ENCODE data around the gene CNTRL.
"Not testable (repeated sequence)": the region's sequence is repeated elsewhere in the genome, so short reads cannot be mapped to it uniquely, and the experiment has no call there.

CNTRL gene

GRCh38 chr9:121133104-121133816 lies 58.5 kb downstream of the CNTRL start:
- DNase-seq = no peak

GRCh38 chr9:121135642-121136041 lies 60.9 kb downstream of the CNTRL start:
- DNase-seq = no peak

DNA sequence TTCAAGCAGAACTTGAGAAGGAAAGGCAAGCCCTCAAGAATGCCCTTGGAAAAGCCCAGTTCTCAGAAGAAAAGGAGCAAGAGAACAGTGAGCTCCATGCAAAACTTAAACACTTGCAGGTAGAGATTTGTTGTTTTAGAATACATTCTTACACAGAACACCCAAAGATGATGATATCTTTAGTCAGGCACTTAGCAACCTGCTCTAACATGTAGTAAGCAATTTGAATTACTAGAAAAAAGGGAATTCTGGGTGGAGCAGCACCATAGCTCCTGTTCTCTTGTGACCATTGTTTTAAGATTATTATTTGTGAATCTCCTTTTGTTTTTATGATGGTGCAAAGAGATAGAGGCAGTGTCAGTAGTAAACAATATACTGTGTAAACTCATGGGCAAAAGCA lies 63.8 kb downstream of the CNTRL start:
- DNase-seq = no peak

DNA sequence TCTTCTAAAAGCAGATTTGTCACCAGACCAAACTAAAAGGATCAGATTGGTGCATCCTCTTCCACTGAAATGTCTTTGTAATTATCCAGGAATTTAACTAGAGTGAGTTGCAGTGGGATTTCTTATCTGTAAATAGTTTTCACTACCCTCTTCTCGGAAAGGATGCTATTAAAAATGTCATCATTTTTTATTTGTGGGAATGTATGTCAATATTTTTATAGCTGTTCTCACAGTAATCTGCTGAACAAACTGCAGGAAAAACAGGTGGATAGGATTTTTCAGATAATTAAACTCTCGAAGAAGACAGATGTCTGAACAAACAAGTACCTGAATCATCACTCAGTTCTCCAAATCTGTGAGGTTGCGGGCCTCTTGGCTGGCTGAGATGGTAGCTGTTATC lies 64.2 kb downstream of the CNTRL start:
- no peak for DNase-seq

DNA sequence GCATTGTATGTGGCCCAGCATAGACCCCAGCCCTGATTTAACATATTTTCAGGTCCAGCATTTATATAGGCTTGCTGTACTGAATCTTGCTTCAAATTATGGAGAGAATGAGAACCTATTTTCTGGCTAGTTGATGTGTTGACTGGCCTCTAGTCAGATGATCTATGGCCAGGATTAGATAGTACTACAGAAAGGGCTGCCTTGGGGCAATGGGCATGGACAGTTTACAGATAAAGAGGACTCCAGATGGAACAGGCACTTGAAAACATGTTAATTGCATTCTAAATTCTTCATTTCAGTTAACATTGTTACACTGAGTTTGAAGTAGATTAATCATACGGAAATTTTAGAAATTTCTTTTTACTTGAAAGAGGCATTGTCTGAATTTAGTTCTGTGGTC lies 65.4 kb downstream of the CNTRL start:
- no peak for DNase-seq

- no peak for DNase-seq
Observed at GRCh38 chr9:121141306-121141705, 66.6 kb downstream of the CNTRL start.

DNA sequence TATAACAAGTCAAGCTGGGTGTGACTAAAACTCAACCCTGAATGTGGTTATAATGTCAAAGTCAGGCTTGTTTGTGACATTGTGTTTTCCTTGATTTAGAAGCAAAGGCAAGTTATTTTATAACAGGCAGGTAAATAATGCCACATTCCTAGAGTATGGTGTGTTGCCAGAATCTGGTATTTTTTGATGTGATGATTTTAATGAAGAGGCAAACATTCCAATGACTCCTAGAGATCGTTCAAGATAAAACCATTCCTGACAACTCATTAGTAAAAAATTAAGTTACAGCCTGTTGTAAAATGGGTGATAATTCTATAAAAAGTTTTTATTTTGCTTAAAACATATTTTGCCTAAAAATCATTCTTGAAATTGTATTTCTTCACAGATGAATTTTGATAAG lies 67.0 kb downstream of the CNTRL start:
- no peak for DNase-seq

GRCh38 chr9:121143771-121144170 lies 69.0 kb downstream of the CNTRL start:
- no peak for DNase-seq

DNA sequence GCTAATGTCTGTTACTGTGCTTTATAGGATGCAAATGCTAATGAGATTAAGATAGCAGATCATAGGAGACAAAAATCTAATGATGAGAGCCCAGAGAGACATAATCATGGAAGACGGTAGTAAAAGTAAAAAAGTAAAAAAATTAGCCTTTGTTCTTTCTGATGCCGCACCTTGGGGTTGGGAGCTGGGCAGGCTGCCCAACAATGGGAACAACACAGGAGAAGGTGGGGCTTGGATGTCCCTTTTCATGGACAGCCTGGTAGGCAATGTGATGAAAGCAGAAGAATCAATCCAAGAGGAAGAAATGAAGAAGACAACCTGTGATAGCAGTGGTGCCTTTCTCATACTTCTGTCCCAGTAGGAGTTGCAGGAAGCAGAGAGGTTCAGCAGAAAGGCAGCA lies 69.7 kb downstream of the CNTRL start:
- DNase-seq = no peak

DNA sequence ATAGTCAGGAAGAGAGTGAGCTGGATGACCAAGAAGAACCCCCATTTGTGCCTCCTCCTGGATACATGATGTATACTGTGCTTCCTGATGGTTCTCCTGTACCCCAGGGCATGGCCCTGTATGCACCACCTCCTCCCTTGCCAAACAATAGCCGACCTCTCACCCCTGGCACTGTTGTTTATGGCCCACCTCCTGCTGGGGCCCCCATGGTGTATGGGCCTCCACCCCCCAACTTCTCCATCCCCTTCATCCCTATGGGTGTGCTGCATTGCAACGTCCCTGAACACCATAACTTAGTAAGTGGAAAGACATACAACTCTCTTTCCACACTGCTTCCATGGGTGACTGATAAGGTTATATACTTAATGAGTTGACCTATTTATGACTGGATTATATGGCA lies 75.4 kb downstream of the CNTRL start:
- DNase-seq = no peak

GRCh38 chr9:121153642-121154041 lies 78.9 kb downstream of the CNTRL start:
- DNase-seq = no peak

DNA sequence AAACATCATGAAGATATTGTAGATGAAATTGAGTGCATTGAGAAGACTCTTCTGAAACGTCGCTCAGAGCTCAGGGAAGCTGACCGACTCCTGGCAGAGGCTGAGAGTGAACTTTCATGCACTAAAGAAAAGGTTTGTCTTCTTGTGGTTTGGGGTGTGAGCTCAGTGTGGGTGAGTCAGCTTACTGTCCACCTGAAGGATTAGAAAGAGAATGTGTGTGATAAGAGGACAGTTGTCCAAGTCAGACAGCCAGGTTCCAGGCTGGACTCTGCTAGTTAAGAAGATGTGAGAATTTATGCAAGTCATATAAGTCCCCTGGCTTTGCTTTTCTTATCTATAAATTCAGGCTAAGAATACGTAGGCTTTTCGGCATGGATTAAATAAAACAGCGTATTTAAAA lies 80.0 kb downstream of the CNTRL start:
- DNase-seq = no peak

GRCh38 chr9:121156263-121156731 lies 81.5 kb downstream of the CNTRL start:
- DNase-seq = no peak

- no peak for DNase-seq
Observed at GRCh38 chr9:121157939-121158338, 83.2 kb downstream of the CNTRL start.

DNA sequence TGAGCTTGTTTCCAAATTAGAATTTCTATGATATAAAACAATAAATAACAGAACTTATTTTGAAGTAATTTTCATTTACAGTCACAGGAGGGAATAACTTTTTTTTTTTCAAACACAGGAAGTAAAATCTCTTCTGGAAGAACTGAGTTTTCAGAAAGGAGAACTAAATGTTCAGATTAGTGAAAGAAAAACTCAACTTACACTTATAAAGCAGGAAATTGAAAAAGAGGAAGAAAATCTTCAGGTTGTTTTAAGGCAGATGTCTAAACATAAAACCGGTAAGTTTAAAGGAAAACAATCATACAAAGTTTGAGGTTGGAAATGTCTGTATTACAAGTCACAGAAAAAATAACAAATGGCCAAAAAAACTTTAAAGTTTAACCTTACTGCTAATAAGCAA lies 85.3 kb downstream of the CNTRL start:
- DNase-seq = no peak

DNA sequence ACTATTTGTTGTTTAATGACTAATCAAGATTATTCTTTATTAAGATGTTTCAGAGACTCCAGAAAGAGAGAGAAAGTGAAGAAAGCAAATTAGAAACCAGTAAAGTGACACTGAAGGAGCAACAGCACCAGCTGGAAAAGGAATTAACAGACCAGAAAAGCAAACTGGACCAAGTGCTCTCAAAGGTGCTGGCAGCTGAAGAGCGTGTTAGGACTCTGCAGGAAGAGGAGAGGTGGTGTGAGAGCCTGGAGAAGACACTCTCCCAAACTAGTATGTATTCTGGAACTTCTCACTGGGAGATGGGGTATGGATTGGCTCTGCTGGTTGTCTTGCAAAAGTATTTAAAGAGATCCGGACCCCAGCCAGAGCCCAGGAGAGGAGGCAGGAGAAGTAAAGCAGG lies 93.3 kb downstream of the CNTRL start:
- no peak for DNase-seq

- DNase-seq = no peak
Observed at GRCh38 chr9:121169094-121169601, 94.4 kb downstream of the CNTRL start.

DNA sequence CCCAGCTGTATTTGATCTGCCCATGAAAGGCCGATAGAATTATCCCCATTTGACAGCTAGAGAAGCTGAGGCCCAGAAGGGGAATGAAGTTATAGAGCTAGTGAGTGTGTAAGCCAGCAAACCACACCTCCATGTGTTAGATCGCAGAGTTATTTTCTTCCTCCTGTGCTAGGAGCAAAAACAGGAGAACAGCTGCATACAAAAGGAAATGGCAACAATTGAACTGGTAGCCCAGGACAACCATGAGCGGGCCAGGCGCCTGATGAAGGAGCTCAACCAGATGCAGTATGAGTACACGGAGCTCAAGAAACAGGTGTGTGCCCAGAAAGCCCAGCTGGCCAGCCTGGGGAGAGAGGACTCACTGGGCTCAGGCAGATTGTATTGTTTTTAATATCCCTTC lies 96.5 kb downstream of the CNTRL start:
- no peak for DNase-seq

DNA sequence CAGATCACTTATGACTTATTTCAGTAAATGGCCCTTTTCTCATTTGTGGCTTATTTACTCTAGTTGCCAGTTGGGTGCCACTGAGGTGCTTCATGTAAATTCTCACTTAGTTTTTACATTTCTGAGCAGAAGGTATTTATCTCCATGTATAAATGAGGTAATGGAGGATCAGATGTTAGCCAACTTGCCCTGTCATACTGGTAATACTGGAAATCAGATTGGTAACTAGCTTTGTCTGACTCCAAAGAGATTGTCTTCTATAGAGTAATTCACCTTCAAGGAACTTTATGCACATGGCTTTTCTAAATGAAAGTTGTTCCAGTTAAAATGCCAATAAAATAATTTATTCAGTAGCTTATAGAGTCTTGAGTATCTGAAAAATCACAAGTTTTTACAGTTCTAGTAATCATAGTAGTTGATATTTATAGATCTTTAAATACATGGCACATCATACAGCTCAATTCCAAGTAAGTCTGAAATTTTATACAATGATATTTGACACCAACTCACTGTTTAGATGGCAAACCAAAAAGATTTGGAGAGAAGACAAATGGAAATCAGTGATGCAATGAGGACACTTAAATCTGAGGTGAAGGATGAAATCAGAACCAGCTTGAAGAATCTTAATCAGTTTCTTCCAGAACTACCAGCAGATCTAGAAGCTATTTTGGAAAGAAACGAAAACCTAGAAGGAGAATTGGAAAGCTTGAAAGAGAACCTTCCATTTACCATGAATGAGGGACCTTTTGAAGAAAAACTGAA lies 98.2 kb downstream of the CNTRL start:
- no peak for DNase-seq

DNA sequence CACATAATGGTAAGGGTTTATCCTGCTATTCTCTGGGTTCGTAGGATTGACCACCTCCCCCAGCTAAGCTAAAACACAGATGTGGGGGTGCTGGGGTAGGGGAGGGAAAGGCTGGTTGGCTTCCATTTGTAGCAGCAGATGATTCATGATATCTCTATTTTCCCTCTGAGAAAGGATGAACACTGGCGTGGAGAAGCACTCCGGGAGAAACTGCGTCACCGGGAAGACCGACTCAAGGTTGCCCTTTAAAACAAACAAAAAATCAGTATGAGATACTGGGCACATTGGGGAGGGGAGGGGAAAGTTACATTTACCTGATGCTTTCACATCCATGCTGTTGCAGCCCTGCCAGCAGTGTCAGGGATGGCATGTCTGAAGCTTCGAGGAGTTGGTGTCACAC lies 98.7 kb downstream of the CNTRL start:
- DNase-seq = no peak

DNA sequence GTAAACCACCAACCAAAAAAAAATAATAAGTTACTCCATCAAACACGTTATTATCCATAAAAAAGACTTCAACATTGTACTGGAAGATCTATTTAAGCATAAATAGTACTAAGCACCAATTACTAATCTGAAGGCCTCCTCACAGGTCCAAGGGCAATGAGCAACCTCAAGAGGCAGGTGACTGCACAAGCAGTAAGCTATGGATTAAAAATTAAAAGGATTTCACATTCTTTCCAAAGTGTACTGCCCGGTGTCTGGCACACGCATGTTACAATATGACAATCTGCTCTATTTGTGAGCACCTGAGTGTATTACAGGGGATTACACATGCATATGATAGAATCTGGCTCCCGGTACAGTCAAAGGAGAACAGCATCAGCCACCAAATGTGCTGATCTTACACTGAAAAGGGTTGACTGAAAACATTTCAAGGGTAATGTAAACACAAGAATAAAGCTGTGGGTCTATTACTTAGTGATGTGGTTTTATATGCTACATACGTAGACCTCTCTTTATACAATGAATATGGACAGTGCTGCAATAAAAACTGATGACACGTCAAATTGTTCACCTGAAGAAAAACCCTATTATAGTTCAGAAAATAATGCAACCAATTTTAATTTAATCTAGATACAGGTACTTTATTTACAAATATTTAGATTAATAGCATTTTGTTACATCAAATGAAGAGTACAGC lies 104.1 kb downstream of the CNTRL start:
- no peak for DNase-seq

- DNase-seq = not testable (repeated sequence)
Observed at GRCh38 chr9:121179373-121179721, 104.6 kb downstream of the CNTRL start.

- no peak for DNase-seq
Observed at GRCh38 chr9:121179930-121180681, 105.4 kb downstream of the CNTRL start.
